Lower leg skin (tissue), 3 donors: Measurements from ENCODE around the gene RPL34.

Source experiments
- CTCF ChIP-seq, 3 donors: fragments of 450-650 bp; IDR thresholded peaks; one replicate each; pipeline ENCODE4 v1.5.1; 2016; ENCODE audit warnings: antibody characterized with exemption in 3 of 3, mild to moderate bottlenecking in 3 of 3, moderate library complexity in 2 of 3
- POLR2A ChIP-seq, 2 donors: fragments of 450-650 bp; IDR thresholded peaks; one replicate each; pipeline ENCODE4 v1.6.1; 2016 to 2017; ENCODE audit warnings: antibody characterized with exemption in 2 of 2, mild to moderate bottlenecking in 1 of 2, moderate library complexity in 1 of 2

- TF ChIP-seq POLR2A (IDR thresholded peaks at IDR 0.05) = no peak
- no peak for TF ChIP-seq CTCF (IDR thresholded peaks at IDR 0.05)
Observed at GRCh38 chr4:108637856-108638255, 17.5 kb downstream of the RPL34 start.
